Stimulated activated CD4-positive, alpha-beta T cell treated with anti-CD3 and anti-CD28 coated beads, Interleukin-4, amount 100 ng/mL, for 1 hour (primary cell): ENCODE results near the gene FAM25C.
"Not testable (repeated sequence)": the region's sequence is repeated elsewhere in the genome, so short reads cannot be mapped to it uniquely, and the experiment has no call there.

ENCODE experiments used
- DNase-seq: peaks from one replicate; pipeline ENCODE4 v3.0.0-alpha.2; 2020

Gene FAM25C

DNA sequence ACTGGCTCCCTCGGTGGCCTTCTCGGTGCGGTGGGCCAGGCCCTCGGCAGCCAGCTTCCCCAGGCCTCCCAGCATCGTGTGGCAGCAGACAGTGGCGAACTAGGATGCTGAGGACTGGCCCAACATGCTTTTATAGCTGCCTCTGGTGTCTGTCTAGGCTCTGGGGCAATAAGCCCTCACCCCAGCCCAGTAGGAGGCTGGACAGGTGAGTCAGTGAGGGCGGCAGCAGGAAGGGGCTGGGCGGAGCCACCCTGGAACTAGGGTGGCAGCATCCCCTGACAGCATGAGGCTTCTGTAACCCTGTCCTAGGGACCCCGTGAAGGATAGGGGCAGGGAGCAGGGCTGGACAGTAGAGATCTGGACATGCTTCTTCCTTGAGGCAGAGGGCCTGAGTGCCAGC is at the start of gene FAM25C:
TSS of gene FAM25C (minus strand) at position 101 of the 400 bp plus-strand sequence. CDS start at position 75, 26 bp downstream.
- not testable (repeated sequence) for DNase-seq

DNA sequence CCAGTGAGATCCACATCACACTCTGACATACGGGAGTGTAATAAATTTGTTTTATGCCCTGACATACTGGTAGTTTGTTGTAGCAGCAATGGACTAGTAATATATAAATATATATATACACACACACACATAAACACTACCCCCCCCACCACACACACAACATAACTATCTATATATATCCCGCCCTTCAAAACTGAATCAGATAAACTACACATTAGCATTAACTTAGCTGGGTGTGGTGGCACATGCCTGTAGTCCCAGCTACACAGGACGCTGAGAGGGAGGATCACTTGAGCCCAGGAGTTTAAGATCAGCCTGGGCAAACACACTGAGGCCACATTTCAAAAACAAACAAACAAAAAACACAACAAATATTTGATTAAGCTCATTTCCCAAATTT is 45.0 kb upstream of the FAM25C start:
- DNase-seq = not testable (repeated sequence)

DNA sequence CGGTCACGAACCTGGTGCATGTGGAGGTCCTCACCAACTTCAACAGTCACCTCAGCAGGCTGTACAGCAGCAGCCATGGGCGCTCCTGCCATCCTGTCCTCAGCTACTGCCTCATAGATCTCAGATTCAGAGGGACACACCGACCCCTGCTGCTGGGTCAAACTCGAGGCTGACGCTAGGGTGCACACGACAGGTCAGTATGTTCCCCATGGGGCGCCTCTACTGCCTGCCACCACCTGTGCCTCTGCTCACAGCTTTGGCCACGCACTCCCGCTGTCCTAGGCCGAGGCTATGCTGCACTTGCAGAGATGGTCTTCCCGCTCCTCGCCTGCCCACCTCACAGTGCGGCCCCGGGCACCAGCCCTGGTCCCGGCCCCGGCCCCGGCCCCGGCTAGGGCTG is 31.8 kb upstream of the FAM25C start:
- DNase-seq = not testable (repeated sequence)

- not testable (repeated sequence) for DNase-seq
Observed at GRCh38 chr10:48002306-48002705, 2.7 kb upstream of the FAM25C start.

DNA sequence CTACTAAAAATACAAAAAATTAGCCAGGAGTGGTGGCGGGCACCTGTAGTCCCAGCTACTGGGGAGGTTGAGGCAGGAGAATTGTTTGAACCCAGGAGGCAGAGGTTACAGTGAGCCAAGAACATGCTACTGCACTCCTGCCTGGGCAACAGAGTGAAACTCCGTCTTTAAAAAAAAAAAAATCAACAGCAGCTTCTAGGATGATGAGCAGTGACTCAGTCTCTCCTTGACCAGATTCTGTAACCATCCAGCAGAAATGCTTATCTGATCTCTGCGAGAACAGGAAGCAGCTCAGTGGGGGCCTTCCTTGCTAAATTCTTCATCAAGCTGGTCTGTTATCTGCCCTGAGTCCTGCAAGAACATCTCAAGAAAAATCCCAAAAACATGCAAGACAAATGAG is 5.5 kb downstream of the FAM25C start:
- not testable (repeated sequence) for DNase-seq

GRCh38 chr10:47992560-47992959 is 7.0 kb downstream of the FAM25C start:
- not testable (repeated sequence) for DNase-seq

DNA sequence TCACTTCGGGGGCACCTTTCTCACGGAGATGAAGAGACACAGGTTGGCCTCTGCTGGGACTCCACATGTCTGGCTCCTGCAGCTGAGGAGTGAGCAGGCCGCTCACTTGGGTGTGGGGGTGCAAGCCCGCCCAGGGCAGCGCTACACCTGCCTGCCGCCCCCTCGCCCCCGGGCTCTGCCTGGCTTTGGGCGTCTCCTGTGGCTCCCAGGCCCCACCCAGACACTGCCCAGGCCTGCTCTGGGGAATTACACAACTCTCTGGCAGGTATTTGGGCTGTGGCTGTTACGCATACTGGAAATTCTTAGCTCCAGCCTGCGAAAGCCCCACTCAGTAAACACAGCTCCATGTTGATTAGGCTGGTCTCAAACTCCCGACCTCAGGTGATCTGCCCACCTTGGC is 7.9 kb downstream of the FAM25C start:
- not testable (repeated sequence) for DNase-seq

DNA sequence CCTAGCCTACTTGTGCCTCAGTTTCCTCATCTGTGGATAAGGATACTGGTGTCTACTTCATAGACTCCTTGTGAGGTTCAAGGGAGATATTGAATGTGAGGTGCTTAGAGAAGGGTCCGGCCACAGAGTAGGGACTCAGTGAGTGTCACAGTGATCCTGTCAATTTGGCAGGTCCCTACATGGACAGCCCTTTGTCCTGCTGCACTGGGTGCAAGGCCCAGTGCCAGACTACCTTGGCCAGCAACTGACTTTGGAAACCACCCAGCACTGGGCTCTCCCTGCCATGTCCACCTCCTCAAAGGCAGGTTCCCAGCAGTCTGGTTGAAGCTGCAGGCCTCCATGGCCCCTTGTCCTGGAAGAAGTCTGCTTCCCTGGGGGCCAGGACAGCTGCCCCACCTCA is 9.5 kb downstream of the FAM25C start:
- not testable (repeated sequence) for DNase-seq

DNA sequence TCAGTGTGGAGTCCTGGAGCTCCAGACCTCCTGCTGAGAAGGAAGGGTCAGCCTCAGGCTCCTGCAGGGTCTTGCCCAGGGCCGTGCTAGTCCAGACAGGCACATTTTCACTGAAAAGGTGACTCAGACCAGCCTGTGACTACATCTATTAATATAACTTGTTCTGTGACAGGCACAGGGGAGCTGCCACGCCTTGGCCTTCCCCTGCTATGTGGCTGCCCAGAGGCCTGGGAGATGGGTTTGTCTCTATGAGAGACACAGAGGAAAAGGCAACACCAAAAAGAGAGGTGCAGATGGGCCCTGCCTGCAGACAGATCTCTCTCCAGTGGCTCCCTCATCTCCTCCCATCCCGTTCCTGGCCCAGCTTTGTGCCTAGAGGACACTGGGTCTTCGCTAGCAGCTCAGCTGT is 10.0 kb downstream of the FAM25C start:
- DNase-seq = not testable (repeated sequence)

DNA sequence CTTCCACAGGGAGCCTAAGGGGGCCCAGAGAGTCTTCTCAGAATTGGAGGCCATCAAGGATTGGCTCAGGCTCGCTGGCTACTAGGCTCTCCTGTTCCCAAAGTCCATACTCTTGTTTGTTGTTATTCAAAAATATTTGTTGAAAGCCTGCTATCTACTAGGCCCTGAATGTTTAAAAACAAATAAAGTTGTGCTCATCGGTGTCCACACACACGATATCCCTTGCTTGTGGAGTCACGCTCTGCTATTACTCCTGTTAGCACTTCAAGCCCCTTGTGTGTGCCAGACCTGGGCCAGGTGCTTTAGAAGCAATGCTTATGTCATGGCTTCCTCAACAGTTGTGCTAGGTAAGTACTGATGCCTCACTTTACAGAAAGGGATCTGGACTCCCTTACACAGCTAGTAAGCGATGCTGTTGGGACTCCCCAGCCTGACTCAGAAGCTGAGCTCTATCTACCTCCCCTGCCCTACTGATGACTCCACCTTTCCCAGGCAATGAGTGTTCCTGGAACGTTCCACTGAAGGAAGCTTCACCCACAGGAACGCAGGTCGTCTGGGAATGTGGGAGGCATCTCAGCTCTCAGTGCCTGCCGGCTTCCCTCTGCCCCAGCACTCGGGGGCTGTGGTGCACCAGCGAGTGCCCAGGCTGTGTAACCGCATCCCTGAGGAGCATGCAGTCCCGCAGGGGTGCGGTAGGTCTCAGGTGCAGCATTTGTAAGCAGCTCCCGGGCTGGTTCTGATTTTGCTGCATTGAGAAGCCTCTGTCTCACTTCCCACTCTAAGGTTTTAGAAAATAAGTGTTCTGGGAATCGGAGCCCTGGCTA is 10.7 kb downstream of the FAM25C start:
- not testable (repeated sequence) for DNase-seq

GRCh38 chr10:47987952-47988351 is 11.6 kb downstream of the FAM25C start:
- not testable (repeated sequence) for DNase-seq

DNA sequence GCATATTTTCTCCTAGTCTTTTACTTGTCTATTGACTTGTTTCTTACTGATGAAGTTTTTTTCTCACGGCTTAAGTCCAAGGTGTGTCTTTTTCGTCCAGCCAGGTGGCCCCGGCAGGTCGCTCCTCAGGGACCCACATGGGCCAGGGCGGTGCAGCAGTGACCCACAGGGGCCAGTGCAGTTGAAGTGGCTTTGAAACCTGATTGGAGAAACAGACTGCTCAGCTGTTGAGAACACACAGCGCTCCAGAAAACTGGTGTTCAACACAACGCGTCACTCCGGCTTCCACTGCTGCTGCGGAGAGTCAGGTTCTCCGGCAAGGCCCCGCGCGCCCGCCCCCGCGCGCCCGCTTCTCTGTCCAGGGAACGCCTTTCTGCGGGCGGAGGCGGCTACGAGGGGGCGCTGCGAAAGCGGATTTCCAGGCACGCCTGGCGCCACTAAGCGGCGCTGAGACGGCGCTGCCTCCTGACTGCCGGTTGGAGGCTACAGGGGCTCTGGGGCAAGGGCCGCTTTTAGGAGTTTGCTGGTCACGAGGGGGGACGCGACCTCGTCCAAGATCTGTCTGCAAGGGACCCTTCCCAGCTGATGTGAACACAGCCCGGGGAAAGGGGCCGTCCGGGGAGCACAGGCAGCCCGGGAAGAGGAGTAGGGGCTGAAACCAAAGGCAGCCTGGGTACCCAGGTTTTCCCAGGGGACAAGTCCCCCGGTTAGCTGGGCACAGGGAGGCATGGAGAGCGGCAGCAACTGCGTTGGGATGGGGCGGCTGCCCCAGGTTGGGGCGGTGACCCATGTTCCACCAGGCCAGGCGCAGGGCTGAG is 13.0 kb downstream of the FAM25C start:
- not testable (repeated sequence) for DNase-seq

GRCh38 chr10:47975409-47975808 is 24.2 kb downstream of the FAM25C start:
- not testable (repeated sequence) for DNase-seq

DNA sequence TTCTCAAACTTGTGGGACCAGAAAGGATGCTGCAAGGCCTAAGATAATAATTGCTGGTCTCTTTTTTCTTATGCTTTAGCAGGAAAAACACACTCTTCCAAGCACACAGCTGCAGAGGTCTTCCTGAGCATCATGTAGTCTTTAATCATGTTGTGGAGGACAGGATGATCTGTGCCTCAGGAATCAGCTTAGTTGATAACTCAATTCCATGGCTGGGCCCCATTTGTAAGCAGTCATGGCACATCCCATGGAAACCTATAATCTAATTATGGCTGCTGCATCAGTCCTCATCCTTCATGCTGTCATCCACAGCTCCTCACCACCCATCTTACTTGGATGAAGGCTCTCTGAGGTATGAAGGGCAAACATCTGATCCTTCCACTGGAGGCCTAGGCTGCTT is 26.5 kb downstream of the FAM25C start:
- DNase-seq = not testable (repeated sequence)

- DNase-seq = not testable (repeated sequence)
Observed at GRCh38 chr10:47972077-47972476, 27.5 kb downstream of the FAM25C start.

GRCh38 chr10:47971598-47971997 is 28.0 kb downstream of the FAM25C start:
- not testable (repeated sequence) for DNase-seq

GRCh38 chr10:47970047-47970446 is 29.5 kb downstream of the FAM25C start:
- DNase-seq = not testable (repeated sequence)

- DNase-seq = not testable (repeated sequence)
Observed at GRCh38 chr10:47968988-47969387, 30.6 kb downstream of the FAM25C start.

- not testable (repeated sequence) for DNase-seq
Observed at GRCh38 chr10:47964280-47965063, 35.1 kb downstream of the FAM25C start.

DNA sequence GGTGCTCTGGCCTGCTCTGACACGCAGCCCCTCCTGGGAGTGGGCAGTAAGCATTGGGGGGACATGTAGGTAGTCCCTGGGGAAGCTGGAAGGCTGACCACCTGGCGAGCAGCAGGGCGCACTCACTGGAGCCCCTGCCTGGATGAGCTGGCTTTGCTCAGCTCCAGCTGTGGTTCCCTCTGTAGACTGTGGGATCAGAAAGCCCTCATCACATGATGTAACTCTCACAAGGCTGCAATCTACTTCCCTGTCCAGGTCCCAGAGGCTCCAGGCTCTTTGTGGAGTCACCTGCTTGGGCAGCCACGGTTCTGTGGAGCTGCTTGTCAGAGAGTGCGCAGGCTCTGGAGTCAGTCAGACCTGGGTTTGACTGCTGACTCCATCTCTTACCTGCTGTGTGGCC is 36.8 kb downstream of the FAM25C start:
- DNase-seq = not testable (repeated sequence)

GRCh38 chr10:47960699-47961098 is 38.9 kb downstream of the FAM25C start:
- not testable (repeated sequence) for DNase-seq

DNA sequence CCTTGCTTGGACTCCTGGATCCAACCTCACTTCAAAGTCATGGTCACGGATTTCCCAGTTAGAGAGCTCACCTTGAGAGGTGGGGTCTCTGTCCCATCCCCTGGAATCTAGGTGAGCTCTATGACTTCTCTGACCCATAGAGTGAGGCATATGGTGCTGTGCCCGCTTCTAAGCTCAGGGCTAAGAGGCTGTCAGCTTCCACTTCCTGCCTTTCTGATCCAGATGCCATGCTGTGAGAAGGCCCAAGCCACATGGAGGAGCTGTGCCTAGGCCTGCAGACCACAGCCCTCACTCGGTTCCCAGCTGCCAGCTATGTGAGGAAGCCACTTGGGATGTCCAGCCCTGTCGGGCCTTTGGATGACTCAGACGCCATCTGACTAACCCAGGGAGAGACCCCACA is 39.9 kb downstream of the FAM25C start:
- DNase-seq = not testable (repeated sequence)

GRCh38 chr10:47957158-47957557 is 42.4 kb downstream of the FAM25C start:
- DNase-seq = not testable (repeated sequence)
